Measurements from ENCODE around the gene NMUR1. TPM values are rescaled to one million over a fixed set of nuclear protein-coding genes. Genes with fewer than 3 reads are reported as not detected.
"Not testable (repeated sequence)": the region's sequence is repeated elsewhere in the genome, so short reads cannot be mapped to it uniquely, and the experiment has no call there.

The NMUR1 gene
- total and polyA plus RNA-seq, 2 donors from 2014 or later = 0.94 to 1.3 TPM

- no peak overlapping the region for H3K9ac ChIP-seq (ENCODE audit: low read length in 3 of 3)
- H3K27ac ChIP-seq (ENCODE audit: low read depth in 2 of 2, low read length in 2 of 2) = peak overlapping the region in 1 of 2 donors; percentile 17
- H3K27me3 ChIP-seq (ENCODE audit: control insufficient read depth, insufficient read depth, low read length) = no peaks in the 10 kb centered on the region
- no peaks in the 10 kb centered on the region for H3K9me3 ChIP-seq (ENCODE audit: control insufficient read depth in 2 of 3, insufficient read depth in 1 of 3, low read length in 3 of 3)
- no peaks in the 10 kb centered on the region for H3K36me3 ChIP-seq (ENCODE audit: control insufficient read depth in 2 of 3, insufficient read depth in 3 of 3, low read length in 3 of 3)
- TF ChIP-seq, protein P1, sequence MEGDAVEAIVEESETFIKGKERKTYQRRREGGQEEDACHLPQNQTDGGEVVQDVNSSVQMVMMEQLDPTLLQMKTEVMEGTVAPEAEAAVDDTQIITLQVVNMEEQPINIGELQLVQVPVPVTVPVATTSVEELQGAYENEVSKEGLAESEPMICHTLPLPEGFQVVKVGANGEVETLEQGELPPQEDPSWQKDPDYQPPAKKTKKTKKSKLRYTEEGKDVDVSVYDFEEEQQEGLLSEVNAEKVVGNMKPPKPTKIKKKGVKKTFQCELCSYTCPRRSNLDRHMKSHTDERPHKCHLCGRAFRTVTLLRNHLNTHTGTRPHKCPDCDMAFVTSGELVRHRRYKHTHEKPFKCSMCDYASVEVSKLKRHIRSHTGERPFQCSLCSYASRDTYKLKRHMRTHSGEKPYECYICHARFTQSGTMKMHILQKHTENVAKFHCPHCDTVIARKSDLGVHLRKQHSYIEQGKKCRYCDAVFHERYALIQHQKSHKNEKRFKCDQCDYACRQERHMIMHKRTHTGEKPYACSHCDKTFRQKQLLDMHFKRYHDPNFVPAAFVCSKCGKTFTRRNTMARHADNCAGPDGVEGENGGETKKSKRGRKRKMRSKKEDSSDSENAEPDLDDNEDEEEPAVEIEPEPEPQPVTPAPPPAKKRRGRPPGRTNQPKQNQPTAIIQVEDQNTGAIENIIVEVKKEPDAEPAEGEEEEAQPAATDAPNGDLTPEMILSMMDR (IDR thresholded peaks at IDR 0.05; ENCODE audit: borderline replicate concordance, extremely low read depth, insufficient read depth) = no peak
- intact Hi-C loops (cut with DNase I) = no loop called here
- no peak overlapping the region for H3K4me3 ChIP-seq (ENCODE audit: low read length in 3 of 3)
- DNase-seq (peak in 2 of 5 donors; percentile 24 to 33), FAIRE-seq (no peak)
- H3K4me1 ChIP-seq (ENCODE audit: control insufficient read depth in 2 of 3, insufficient read depth in 2 of 3, low read depth in 1 of 3, low read length in 3 of 3) = no peaks in the 10 kb centered on the region
These were observed 41.5 kb upstream of the NMUR1 start for GRCh38 chr2:231571661-231572191.

DNA sequence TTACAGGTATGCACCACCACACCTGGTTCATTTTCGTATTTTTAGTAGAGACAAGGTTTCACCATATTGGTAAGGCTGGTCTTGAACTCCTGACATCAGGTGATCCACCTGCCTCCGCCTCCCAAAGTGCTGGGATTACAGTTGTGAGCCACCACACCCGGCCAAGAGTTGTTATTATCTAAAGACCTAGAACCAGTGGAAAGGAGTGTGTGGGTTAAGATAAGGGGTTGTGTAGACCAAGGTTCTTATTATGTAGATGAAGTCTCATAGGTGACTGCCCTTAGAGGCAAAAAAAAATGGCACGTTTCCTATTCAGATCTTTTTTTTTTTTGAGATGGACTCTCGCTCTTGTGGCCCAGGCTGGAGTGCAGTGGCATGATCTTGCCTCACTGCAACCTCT lies 40.7 kb upstream of the NMUR1 start:
- H3K9me3 ChIP-seq (ENCODE audit: control insufficient read depth in 2 of 3, insufficient read depth in 1 of 3, low read length in 3 of 3) = not testable (repeated sequence)

DNA sequence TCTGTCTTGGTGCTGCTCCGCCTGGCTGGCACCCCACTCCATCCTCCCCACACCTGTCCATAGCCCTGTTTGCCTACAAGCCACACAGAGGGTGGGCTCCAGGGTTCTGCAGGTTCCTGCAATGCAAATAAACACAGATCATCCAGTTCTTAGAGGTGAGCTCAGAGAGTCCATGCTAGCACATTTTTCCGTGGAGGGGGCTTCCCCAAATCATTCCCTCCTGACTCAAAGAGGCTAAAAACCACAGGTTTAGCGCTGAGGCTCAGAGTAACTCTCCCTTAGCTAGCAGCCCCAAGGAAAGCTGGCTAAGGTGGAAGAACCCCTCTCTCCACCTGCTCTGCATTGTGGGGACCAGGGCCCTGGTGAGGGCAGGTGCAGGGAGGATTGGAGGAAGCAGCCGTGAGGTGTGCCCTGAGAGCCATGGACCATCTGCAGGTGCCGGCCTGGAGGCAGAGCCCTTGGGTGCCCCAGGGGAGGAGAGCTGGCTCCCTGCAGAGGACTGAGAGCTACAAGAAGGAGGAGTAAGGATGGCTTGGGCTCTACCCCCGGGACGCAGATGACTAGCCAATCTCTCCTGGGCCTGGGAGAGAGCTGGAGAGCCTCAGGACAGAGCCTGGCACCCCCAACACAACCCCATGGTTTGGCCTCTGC lies 38.7 kb upstream of the NMUR1 start:
- FAIRE-seq = no peak
- H3K36me3 ChIP-seq (ENCODE audit: control insufficient read depth in 2 of 3, insufficient read depth in 3 of 3, low read length in 3 of 3) = no peaks in the 10 kb centered on the region
- H3K9ac ChIP-seq (ENCODE audit: low read length in 3 of 3) = no peak overlapping the region
- no peaks in the 10 kb centered on the region for H3K9me3 ChIP-seq (ENCODE audit: control insufficient read depth in 2 of 3, insufficient read depth in 1 of 3, low read length in 3 of 3)
- DNase-seq = no peak
- H3K27ac ChIP-seq (ENCODE audit: low read depth in 2 of 2, low read length in 2 of 2) = no peak overlapping the region
- no peak overlapping the region for H3K4me3 ChIP-seq (ENCODE audit: low read length in 3 of 3)
- TF ChIP-seq, protein P1 (IDR thresholded peaks at IDR 0.05; ENCODE audit: borderline replicate concordance, extremely low read depth, insufficient read depth) = no peak
- intact Hi-C loops (cut with DNase I) = no loop called here
- H3K27me3 ChIP-seq (ENCODE audit: control insufficient read depth, insufficient read depth, low read length) = no peaks in the 10 kb centered on the region
- H3K4me1 ChIP-seq (ENCODE audit: control insufficient read depth in 2 of 3, insufficient read depth in 2 of 3, low read depth in 1 of 3, low read length in 3 of 3) = no peaks in the 10 kb centered on the region

More for the DNA sequence above, 40.7 kb upstream of the NMUR1 start:
- DNase-seq; intact Hi-C loops (cut with DNase I); H3K27ac ChIP-seq (ENCODE audit: low read depth in 2 of 2, low read length in 2 of 2); H3K36me3 ChIP-seq (ENCODE audit: control insufficient read depth in 2 of 3, insufficient read depth in 3 of 3, low read length in 3 of 3); FAIRE-seq; H3K4me3 ChIP-seq (ENCODE audit: low read length in 3 of 3); H3K9ac ChIP-seq (ENCODE audit: low read length in 3 of 3); H3K4me1 ChIP-seq (ENCODE audit: control insufficient read depth in 2 of 3, insufficient read depth in 2 of 3, low read depth in 1 of 3, low read length in 3 of 3); H3K27me3 ChIP-seq (ENCODE audit: control insufficient read depth, insufficient read depth, low read length): not testable (repeated sequence)

- Histone ChIP-seq H3K27ac (ENCODE audit: low read depth in 2 of 2, low read length in 2 of 2) (no peak overlapping the region), H3K4me3 (ENCODE audit: low read length in 3 of 3) (no peak overlapping the region), H3K9ac (ENCODE audit: low read length in 3 of 3) (no peak overlapping the region), H3K4me1 (ENCODE audit: control insufficient read depth in 2 of 3, insufficient read depth in 2 of 3, low read depth in 1 of 3, low read length in 3 of 3) (no peaks in the 10 kb centered on the region), H3K36me3 (ENCODE audit: control insufficient read depth in 2 of 3, insufficient read depth in 3 of 3, low read length in 3 of 3) (no peaks in the 10 kb centered on the region), H3K27me3 (ENCODE audit: control insufficient read depth, insufficient read depth, low read length) (no peaks in the 10 kb centered on the region), H3K9me3 (ENCODE audit: control insufficient read depth in 2 of 3, insufficient read depth in 1 of 3, low read length in 3 of 3) (no peaks in the 10 kb centered on the region)
- TF ChIP-seq, protein P1 (IDR thresholded peaks at IDR 0.05; ENCODE audit: borderline replicate concordance, extremely low read depth, insufficient read depth) = no peak
- intact Hi-C loops (cut with DNase I) = no loop called here
- DNase-seq (no peak), FAIRE-seq (no peak)
These were observed 38.0 kb upstream of the NMUR1 start for GRCh38 chr2:231568098-231568784.

All from kidney (tissue), 14 donors.